Measurements from ENCODE around the gene HSD17B4. TPM values are rescaled to one million over a fixed set of nuclear protein-coding genes. Genes with fewer than 3 reads are reported as not detected.

HSD17B4 gene
- total and polyA plus RNA-seq, 2 of the 13 experiments (the other 11 are each of a cell fraction or from before 2014, with no cell fraction given), result 178 to 399 TPM

DNA sequence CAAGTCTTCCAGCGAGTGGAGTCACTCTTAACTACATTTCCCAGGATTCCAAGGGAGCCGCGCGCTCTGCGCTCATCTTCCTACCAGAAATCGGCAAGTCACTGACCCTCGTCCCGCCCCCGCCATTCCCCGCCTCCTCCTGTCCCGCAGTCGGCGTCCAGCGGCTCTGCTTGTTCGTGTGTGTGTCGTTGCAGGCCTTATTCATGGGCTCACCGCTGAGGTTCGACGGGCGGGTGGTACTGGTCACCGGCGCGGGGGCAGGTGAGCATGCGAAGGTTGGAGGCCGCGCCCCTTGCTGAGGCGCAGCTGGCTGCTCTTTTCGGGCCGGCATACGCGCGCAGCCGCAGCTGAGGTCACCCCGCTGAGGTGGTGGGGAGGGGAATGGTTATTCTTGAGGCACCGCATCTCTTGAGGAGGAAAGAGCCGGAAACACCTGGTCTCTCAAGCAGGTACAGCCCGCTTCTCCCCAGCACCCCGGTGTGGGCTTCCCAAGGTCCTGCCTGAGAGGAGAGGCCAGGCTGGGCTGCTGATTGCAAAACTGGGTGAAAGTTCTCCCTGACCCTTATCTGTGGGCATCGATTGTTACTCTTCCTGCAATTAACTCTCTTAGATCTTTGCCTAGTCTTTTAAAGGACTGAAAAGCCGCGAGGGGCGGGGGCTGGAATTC, at the start of gene HSD17B4 (continued):
- TF ChIP-seq NCOR1 (IDR thresholded peaks at IDR 0.05; ENCODE audit: borderline replicate concordance, low read length) (peak; percentile 89; the same call in 1 of the 2 replicates), ZIK1 (CRISPR knock-in tag; IDR thresholded peaks at IDR 0.05; ENCODE audit: borderline replicate concordance, low read depth) (no peak), TBX2 (CRISPR knock-in tag; IDR thresholded peaks at IDR 0.05; ENCODE audit: borderline replicate concordance) (peak; percentile 85), ZNF777 (CRISPR knock-in tag; IDR thresholded peaks at IDR 0.05) (peak; percentile 84), ELF1 (CRISPR knock-in tag; IDR thresholded peaks at IDR 0.05) (peak; percentile 52; the same call in 1 of the 2 replicates), AKAP8 (CRISPR knock-in tag; IDR thresholded peaks at IDR 0.05) (peak; percentile 85; the same call in 1 of the 2 replicates), RARG (CRISPR knock-in tag; IDR thresholded peaks at IDR 0.05; ENCODE audit: low read depth) (no peak), DNMT1 (CRISPR knock-in tag; IDR thresholded peaks at IDR 0.05) (no peak), KLF16 (CRISPR knock-in tag; IDR thresholded peaks at IDR 0.05) (peak in 1 of 2 experiments; percentile 81; a peak in 2 of 4 replicates), SSRP1 (CRISPR knock-in tag; IDR thresholded peaks at IDR 0.05) (no peak; the same call in 1 of the 2 replicates), MAFK (conservative IDR thresholded peaks at IDR 0.05 in 1 of 2, IDR thresholded peaks at IDR 0.05 in 1 of 2; ENCODE audit: low read length in 2 of 2) (no peak), SMAD1 (CRISPR knock-in tag; IDR thresholded peaks at IDR 0.05; ENCODE audit: borderline replicate concordance, low read depth) (0 out of 2 replicates have a peak, but pooled peaks have one; percentile 53), TMF1 (CRISPR knock-in tag; IDR thresholded peaks at IDR 0.05; ENCODE audit: low read depth) (no peak), ZC3H13 (CRISPR knock-in tag; IDR thresholded peaks at IDR 0.05) (peak; percentile 44; the same call in 1 of the 2 replicates), HHEX (CRISPR knock-in tag; IDR thresholded peaks at IDR 0.05) (peak; percentile 72)
- TF ChIP-seq, protein P1, sequence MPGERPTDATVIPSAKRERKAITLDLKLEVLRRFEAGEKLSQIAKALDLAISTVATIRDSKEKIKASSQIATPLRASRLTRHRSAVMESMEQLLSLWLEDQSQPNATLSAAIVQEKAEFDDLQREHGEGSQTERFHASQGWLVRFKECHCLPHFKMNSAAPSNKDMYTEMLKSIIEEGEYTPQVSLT (CRISPR knock-in tag; IDR thresholded peaks at IDR 0.05; ENCODE audit: borderline replicate concordance, low read depth), result no peak
- TF ChIP-seq, protein P2, sequence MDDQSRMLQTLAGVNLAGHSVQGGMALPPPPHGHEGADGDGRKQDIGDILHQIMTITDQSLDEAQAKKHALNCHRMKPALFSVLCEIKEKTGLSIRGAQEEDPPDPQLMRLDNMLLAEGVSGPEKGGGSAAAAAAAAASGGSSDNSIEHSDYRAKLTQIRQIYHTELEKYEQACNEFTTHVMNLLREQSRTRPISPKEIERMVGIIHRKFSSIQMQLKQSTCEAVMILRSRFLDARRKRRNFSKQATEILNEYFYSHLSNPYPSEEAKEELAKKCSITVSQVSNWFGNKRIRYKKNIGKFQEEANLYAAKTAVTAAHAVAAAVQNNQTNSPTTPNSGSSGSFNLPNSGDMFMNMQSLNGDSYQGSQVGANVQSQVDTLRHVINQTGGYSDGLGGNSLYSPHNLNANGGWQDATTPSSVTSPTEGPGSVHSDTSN (CRISPR knock-in tag; IDR thresholded peaks at IDR 0.05; ENCODE audit: borderline replicate concordance), result no peak
- TF ChIP-seq, protein P3, sequence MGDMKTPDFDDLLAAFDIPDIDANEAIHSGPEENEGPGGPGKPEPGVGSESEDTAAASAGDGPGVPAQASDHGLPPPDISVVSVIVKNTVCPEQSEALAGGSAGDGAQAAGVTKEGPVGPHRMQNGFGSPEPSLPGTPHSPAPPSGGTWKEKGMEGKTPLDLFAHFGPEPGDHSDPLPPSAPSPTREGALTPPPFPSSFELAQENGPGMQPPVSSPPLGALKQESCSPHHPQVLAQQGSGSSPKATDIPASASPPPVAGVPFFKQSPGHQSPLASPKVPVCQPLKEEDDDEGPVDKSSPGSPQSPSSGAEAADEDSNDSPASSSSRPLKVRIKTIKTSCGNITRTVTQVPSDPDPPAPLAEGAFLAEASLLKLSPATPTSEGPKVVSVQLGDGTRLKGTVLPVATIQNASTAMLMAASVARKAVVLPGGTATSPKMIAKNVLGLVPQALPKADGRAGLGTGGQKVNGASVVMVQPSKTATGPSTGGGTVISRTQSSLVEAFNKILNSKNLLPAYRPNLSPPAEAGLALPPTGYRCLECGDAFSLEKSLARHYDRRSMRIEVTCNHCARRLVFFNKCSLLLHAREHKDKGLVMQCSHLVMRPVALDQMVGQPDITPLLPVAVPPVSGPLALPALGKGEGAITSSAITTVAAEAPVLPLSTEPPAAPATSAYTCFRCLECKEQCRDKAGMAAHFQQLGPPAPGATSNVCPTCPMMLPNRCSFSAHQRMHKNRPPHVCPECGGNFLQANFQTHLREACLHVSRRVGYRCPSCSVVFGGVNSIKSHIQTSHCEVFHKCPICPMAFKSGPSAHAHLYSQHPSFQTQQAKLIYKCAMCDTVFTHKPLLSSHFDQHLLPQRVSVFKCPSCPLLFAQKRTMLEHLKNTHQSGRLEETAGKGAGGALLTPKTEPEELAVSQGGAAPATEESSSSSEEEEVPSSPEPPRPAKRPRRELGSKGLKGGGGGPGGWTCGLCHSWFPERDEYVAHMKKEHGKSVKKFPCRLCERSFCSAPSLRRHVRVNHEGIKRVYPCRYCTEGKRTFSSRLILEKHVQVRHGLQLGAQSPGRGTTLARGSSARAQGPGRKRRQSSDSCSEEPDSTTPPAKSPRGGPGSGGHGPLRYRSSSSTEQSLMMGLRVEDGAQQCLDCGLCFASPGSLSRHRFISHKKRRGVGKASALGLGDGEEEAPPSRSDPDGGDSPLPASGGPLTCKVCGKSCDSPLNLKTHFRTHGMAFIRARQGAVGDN (CRISPR knock-in tag; IDR thresholded peaks at IDR 0.05), result peak; percentile 92
- TF ChIP-seq, protein P4, sequence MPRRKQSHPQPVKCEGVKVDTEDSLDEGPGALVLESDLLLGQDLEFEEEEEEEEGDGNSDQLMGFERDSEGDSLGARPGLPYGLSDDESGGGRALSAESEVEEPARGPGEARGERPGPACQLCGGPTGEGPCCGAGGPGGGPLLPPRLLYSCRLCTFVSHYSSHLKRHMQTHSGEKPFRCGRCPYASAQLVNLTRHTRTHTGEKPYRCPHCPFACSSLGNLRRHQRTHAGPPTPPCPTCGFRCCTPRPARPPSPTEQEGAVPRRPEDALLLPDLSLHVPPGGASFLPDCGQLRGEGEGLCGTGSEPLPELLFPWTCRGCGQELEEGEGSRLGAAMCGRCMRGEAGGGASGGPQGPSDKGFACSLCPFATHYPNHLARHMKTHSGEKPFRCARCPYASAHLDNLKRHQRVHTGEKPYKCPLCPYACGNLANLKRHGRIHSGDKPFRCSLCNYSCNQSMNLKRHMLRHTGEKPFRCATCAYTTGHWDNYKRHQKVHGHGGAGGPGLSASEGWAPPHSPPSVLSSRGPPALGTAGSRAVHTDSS (CRISPR knock-in tag; conservative IDR thresholded peaks at IDR 0.05), result no peak
- TF ChIP-seq, protein P5, sequence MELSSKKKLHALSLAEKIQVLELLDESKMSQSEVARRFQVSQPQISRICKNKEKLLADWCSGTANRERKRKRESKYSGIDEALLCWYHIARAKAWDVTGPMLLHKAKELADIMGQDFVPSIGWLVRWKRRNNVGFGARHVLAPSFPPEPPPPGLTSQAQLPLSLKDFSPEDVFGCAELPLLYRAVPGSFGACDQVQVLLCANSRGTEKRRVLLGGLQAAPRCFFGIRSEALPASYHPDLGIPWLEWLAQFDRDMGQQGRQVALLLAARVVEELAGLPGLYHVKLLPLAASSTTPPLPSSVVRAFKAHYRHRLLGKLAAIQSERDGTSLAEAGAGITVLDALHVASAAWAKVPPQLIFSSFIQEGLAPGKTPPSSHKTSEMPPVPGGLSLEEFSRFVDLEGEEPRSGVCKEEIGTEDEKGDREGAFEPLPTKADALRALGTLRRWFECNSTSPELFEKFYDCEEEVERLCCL (CRISPR knock-in tag; IDR thresholded peaks at IDR 0.05; ENCODE audit: borderline replicate concordance), result no peak; the same call in 1 of the 2 replicates
